ENCODE data around the gene LEF1.

Gene LEF1

GRCh38 chr4:108043526-108043925, 125.2 kb downstream of the LEF1 start:
- Mint-ChIP-seq H3K27me3 (no peaks in the 10 kb centered on the region), H3K36me3 (ENCODE audit: low read depth) (peaks cover 33% of the 10 kb centered on the region), H3K9me3 (no peaks in the 10 kb centered on the region), H3K27ac (peak overlapping the region; percentile 85), H3K4me3 (no peak overlapping the region), H3K4me1 (ENCODE audit: low read depth) (peaks cover 44% of the 10 kb centered on the region)

- H3K9me3 Mint-ChIP-seq: no peaks in the 10 kb centered on the region
- H3K36me3 Mint-ChIP-seq (ENCODE audit: low read depth): peaks cover 28% of the 10 kb centered on the region
- no peaks in the 10 kb centered on the region for H3K27me3 Mint-ChIP-seq
- H3K4me3 Mint-ChIP-seq: no peak overlapping the region
- peaks cover 46% of the 10 kb centered on the region for H3K4me1 Mint-ChIP-seq (ENCODE audit: low read depth)
- peak overlapping the region; percentile 85 for H3K27ac Mint-ChIP-seq
Measured at GRCh38 chr4:108042927-108043326, 125.8 kb downstream of the LEF1 start.

DNA sequence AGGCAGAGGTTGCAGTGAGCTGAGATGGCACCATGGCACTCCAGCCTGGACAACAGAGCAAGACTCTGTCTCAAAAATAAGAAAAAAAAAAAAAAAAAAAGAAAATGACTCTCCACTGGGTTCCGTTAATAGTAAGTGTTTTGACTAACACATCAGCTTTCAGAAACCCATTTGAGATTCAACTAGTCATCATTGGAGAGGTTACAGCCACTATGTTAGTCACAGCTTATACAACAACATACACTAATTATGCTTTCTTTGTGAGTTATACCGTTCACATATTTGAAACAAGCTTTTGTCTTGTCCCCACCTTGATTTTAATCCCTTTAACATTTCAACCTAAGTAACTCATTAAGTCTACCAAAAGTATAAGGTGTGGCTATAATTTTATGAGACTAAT, 130.8 kb downstream of the LEF1 start:
- no peaks in the 10 kb centered on the region for H3K9me3 Mint-ChIP-seq
- peaks cover 57% of the 10 kb centered on the region for H3K4me1 Mint-ChIP-seq (ENCODE audit: low read depth)
- peak overlapping the region; percentile 96 for H3K27ac Mint-ChIP-seq
- H3K4me3 Mint-ChIP-seq: no peak overlapping the region
- peaks cover 32% of the 10 kb centered on the region for H3K36me3 Mint-ChIP-seq (ENCODE audit: low read depth)
- no peaks in the 10 kb centered on the region for H3K27me3 Mint-ChIP-seq

GRCh38 chr4:108036213-108036612, 132.5 kb downstream of the LEF1 start:
- Mint-ChIP-seq H3K27me3 (no peaks in the 10 kb centered on the region), H3K36me3 (ENCODE audit: low read depth) (peaks cover 43% of the 10 kb centered on the region), H3K9me3 (no peaks in the 10 kb centered on the region), H3K4me3 (peak overlapping the region; percentile 71), H3K27ac (peak overlapping the region; percentile 96), H3K4me1 (ENCODE audit: low read depth) (peaks cover 69% of the 10 kb centered on the region)

GRCh38 chr4:108035691-108036090, 133.0 kb downstream of the LEF1 start:
- Mint-ChIP-seq H3K27ac (peak overlapping the region; percentile 96), H3K9me3 (no peaks in the 10 kb centered on the region), H3K27me3 (no peaks in the 10 kb centered on the region), H3K4me1 (ENCODE audit: low read depth) (peaks cover 74% of the 10 kb centered on the region), H3K4me3 (peak overlapping the region; percentile 71), H3K36me3 (ENCODE audit: low read depth) (peaks cover 48% of the 10 kb centered on the region)

GRCh38 chr4:108034565-108034964, 134.2 kb downstream of the LEF1 start:
- H3K36me3 Mint-ChIP-seq (ENCODE audit: low read depth): peaks cover 57% of the 10 kb centered on the region
- peak overlapping the region; percentile 67 for H3K4me3 Mint-ChIP-seq
- H3K27ac Mint-ChIP-seq: peak overlapping the region; percentile 76
- H3K27me3 Mint-ChIP-seq: no peaks in the 10 kb centered on the region
- peaks cover 85% of the 10 kb centered on the region for H3K4me1 Mint-ChIP-seq (ENCODE audit: low read depth)
- no peaks in the 10 kb centered on the region for H3K9me3 Mint-ChIP-seq

DNA sequence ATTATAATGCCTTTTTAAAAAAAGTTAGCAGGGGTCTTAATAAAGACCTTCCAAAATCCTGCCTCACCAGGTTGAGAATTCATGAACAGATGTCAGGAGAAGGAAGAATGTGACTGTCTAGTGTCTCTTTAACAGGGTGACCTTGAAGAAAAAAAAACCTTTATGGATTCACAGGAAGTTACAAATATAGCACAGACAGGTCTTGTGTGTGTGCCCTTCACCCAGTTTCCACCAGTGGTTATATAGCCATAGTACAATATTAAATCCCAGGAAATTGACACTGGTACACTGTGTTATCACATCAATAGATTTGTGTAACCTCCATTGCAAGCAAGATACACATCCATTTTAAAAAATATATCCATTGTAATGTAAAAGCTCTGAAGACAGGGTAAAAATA, 135.4 kb downstream of the LEF1 start:
- no peak overlapping the region for H3K27ac Mint-ChIP-seq
- H3K36me3 Mint-ChIP-seq (ENCODE audit: low read depth): peaks cover 67% of the 10 kb centered on the region
- H3K4me1 Mint-ChIP-seq (ENCODE audit: low read depth): peaks cover 95% of the 10 kb centered on the region
- no peaks in the 10 kb centered on the region for H3K9me3 Mint-ChIP-seq
- H3K27me3 Mint-ChIP-seq: no peaks in the 10 kb centered on the region
- no peak overlapping the region for H3K4me3 Mint-ChIP-seq

DNA sequence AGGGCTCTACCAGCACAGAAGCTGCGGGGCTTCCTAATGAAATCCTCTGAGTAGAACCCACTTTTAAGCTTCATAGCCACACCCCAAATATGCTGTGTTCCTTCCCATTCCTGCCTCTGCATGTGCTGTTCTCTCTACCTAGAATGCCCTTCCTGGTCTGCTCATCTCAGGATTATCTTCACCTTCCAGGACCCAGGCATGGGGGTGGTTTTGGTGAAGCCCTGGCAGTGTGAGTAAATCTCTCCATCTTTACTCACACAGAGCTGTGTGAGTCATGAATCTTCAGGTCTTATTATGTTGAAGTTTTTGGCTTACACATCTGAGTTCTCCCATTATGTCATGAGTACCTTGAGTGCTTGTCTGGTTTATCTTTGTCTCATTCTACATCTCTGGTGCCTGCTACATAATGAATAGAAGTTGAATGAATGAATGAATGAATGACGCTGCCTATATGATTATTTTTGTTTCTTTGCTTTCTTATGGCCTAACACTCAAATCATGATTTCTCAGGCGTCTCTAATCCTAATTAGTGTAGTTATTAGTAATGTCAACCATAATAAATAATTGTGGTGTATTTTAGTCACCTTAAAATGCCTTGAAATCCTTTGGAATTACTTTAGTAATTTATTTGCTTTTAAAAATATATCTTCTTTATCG, 137.2 kb downstream of the LEF1 start:
- Mint-ChIP-seq H3K4me3 (peak overlapping the region; percentile 51), H3K4me1 (ENCODE audit: low read depth) (peaks cover 81% of the 10 kb centered on the region), H3K36me3 (ENCODE audit: low read depth) (peaks cover 81% of the 10 kb centered on the region), H3K9me3 (no peaks in the 10 kb centered on the region), H3K27me3 (no peaks in the 10 kb centered on the region), H3K27ac (peak overlapping the region; percentile 98)

DNA sequence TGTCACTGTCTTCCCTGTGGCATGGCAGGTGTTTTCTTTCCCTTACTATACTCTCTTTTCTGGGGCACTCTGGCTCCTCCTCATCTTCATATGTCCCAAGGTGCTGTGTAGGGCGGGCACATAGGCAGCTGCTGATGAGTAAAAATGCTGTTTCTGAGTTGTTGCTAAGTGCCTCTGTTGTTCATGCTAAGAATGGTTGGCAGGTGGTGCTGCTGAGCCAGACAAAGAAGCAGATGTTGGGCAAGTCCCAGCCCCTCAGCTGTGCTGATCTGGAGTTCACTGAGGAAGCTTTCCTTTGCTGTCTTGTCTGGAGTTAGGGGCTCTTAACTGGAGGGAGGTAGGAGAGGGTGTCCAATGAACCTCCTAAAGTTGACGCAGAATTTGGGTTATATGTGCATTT, 138.4 kb downstream of the LEF1 start:
- peaks cover 68% of the 10 kb centered on the region for H3K4me1 Mint-ChIP-seq (ENCODE audit: low read depth)
- peaks cover 82% of the 10 kb centered on the region for H3K36me3 Mint-ChIP-seq (ENCODE audit: low read depth)
- no peaks in the 10 kb centered on the region for H3K27me3 Mint-ChIP-seq
- no peaks in the 10 kb centered on the region for H3K9me3 Mint-ChIP-seq
- H3K4me3 Mint-ChIP-seq: peak overlapping the region; percentile 14
- H3K27ac Mint-ChIP-seq: peak overlapping the region; percentile 98

DNA sequence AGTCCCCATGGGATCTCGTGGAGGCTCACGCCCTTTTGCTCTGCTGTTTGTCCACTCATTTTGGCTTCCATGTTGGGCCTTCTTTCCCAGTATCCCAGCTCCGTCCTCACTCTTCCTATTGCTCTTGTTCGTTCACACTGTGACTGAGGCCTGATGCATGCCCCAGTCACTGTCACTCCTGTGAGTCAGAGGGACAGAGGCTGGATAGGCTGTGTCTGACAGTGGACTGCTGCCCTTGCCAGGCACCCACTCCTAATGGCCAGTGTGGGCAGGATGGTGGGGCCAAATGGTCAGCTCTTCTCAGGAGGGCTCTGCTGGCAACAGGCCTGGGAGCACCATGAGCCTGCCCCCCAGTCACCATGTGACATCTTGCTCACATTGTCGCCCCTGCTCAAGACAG, 139.0 kb downstream of the LEF1 start:
- Mint-ChIP-seq H3K27me3 (no peaks in the 10 kb centered on the region), H3K4me1 (ENCODE audit: low read depth) (peaks cover 62% of the 10 kb centered on the region), H3K9me3 (no peaks in the 10 kb centered on the region), H3K27ac (peak overlapping the region; percentile 98), H3K36me3 (ENCODE audit: low read depth) (peaks cover 79% of the 10 kb centered on the region), H3K4me3 (peak overlapping the region; percentile 14)

DNA sequence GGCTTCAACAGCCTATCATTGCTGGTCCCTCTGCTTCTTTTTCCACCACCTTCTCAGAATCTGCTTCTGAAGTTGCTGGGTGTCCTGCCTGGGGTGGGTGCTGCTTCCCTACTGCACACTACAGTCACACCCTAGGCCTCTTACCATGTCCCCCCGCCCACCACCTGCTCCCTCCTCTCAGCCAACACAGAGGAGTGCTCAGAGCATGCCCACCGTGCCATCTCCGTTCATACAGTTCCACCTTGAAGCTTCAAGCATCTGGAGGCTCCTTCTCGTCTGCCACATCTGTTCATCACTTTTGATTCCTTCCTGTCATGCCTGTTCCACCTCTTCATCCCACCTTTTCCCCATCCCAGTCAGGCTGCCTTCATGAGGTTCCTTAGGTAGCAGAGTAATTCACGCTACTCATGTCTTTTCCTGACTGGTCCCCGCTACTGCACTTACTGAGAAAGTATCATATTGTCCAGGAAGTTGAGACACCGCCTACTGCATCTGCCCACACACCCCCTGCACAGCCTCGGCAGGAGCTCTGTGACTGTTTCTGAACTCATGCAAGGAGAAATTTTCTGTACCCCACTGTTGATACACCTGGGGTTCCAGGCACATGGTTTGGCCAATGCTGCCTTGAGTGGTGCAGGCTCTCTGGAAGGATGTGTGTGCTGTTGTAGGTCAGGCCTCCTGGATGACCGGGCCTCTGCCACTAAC, 139.6 kb downstream of the LEF1 start:
- Mint-ChIP-seq H3K27me3 (no peaks in the 10 kb centered on the region), H3K36me3 (ENCODE audit: low read depth) (peaks cover 79% of the 10 kb centered on the region), H3K9me3 (no peaks in the 10 kb centered on the region), H3K27ac (peak overlapping the region; percentile 98), H3K4me1 (ENCODE audit: low read depth) (peaks cover 57% of the 10 kb centered on the region), H3K4me3 (peak overlapping the region; percentile 14)

GRCh38 chr4:108024878-108025165, 143.9 kb downstream of the LEF1 start:
- H3K27ac Mint-ChIP-seq: no peak overlapping the region
- H3K4me3 Mint-ChIP-seq: no peak overlapping the region
- no peaks in the 10 kb centered on the region for H3K9me3 Mint-ChIP-seq
- no peaks in the 10 kb centered on the region for H3K27me3 Mint-ChIP-seq
- H3K4me1 Mint-ChIP-seq (ENCODE audit: low read depth): peaks cover 18% of the 10 kb centered on the region
- H3K36me3 Mint-ChIP-seq (ENCODE audit: low read depth): peaks cover 57% of the 10 kb centered on the region

- Mint-ChIP-seq H3K4me1 (ENCODE audit: low read depth) (peaks cover 16% of the 10 kb centered on the region), H3K36me3 (ENCODE audit: low read depth) (peaks cover 59% of the 10 kb centered on the region), H3K27ac (no peak overlapping the region), H3K9me3 (no peaks in the 10 kb centered on the region), H3K27me3 (no peaks in the 10 kb centered on the region), H3K4me3 (no peak overlapping the region)
Measured at GRCh38 chr4:108024085-108024877, 144.5 kb downstream of the LEF1 start.

GRCh38 chr4:108018884-108019187, 149.9 kb downstream of the LEF1 start:
- Mint-ChIP-seq H3K27ac (no peak overlapping the region), H3K36me3 (ENCODE audit: low read depth) (peaks cover 37% of the 10 kb centered on the region), H3K9me3 (no peaks in the 10 kb centered on the region), H3K4me3 (no peak overlapping the region), H3K4me1 (ENCODE audit: low read depth) (peaks cover 11% of the 10 kb centered on the region), H3K27me3 (no peaks in the 10 kb centered on the region)

DNA sequence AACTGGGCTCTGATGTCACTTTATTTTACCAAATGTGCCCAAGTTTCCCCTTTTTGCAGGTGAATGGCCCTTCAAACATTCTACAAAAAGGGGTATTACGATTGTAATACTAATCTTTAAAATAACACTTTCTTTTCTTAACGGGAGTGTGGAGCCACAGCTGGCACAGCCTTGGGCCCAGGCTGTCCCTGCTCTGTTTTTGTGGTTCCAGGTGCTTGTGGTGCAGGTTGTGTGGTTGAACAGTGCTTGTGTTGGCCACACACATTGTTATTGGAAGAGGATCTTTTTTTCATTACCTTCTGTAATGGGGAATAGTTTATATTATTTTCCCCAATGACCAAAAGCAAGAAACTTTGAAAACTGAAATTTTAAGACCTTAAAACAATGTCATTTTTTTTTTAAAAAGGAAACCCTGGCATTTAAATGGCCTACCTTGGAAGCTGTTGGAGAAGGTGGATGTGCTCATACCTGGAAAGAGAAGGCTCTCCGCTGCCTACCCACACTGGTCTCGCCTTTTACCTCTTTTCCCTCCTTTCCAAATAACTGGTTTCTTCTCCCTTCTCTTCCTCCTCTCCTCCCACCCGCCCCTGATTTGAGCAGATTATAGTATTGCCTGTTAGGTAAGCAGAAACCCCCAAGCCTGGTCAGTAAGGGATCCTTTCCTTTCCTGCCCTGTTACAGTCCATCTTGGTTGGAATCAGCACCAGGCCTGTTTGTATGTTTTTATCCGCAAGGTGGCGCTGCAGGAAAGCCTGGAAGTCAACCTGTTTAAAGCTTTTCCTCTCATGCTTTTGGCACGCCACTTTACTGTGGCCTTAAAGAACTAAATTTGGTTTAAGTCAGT, 150.5 kb downstream of the LEF1 start:
- H3K27me3 Mint-ChIP-seq: no peaks in the 10 kb centered on the region
- no peak overlapping the region for H3K27ac Mint-ChIP-seq
- H3K4me3 Mint-ChIP-seq: no peak overlapping the region
- no peaks in the 10 kb centered on the region for H3K9me3 Mint-ChIP-seq
- H3K4me1 Mint-ChIP-seq (ENCODE audit: low read depth): peaks cover 11% of the 10 kb centered on the region
- peaks cover 35% of the 10 kb centered on the region for H3K36me3 Mint-ChIP-seq (ENCODE audit: low read depth)

Data from stimulated activated naive CD8-positive, alpha-beta T cell treated with anti-CD3 and anti-CD28 coated beads, Interleukin-15, Interleukin-2, amounts not matched to agents 100 ng/mL and 50 ng/mL, for 24 hours (primary cell).